SU-DHL-6 (cell line): Measurements from ENCODE around the gene OR4L1.

Experiments
- H2AFZ ChIP-seq: fragments of 200-600 bp; sonication (generic); 2 replicates; pipeline ENCODE4 v1.6.1; 2014; ENCODE audit warnings: low read depth, mild to moderate bottlenecking, moderate library complexity, mixed read lengths, antibody characterized with exemption, low read length; ENCODE audit not compliant: severe bottlenecking
- H3F3A ChIP-seq: fragments of 200-600 bp; shearing (Covaris generic); 2 replicates; pipeline ENCODE4 v1.6.0; 2016; ENCODE audit warnings: antibody characterized with exemption, mild to moderate bottlenecking; ENCODE audit not compliant: insufficient read depth
- H3K27ac ChIP-seq: fragments of 200-600 bp; sonication (generic); 2 replicates; pipeline ENCODE4 v1.5.1; 2016; ENCODE audit warnings: low read depth, mild to moderate bottlenecking, low read length, moderate library complexity, mixed read lengths
- H3K27me3 ChIP-seq: fragments of 200-600 bp; sonication (generic), shearing (Covaris generic); 2 replicates; pipeline ENCODE4 v1.6.0; 2014; ENCODE audit warnings: mild to moderate bottlenecking, low read length
- H3K36me3 ChIP-seq: fragments of 200-600 bp; sonication (generic); 2 replicates; pipeline ENCODE4 v1.6.1; 2014; ENCODE audit warnings: mild to moderate bottlenecking, low read length, mixed read lengths
- H3K4me2 ChIP-seq: fragments of 300-600, 200-600 bp; shearing (Covaris generic), sonication (generic); 2 replicates; pipeline ENCODE4 v1.6.0; 2014; ENCODE audit warnings: low read length, low read depth, mild to moderate bottlenecking; ENCODE audit not compliant: poor library complexity, severe bottlenecking
- H3K4me3 ChIP-seq: fragments of 200-600 bp; sonication (generic); 2 replicates; pipeline ENCODE4 v1.5.1; 2014; ENCODE audit warnings: antibody characterized with exemption, low read length, mild to moderate bottlenecking, mixed read lengths; ENCODE audit not compliant: insufficient read depth, poor library complexity, severe bottlenecking
- H3K79me2 ChIP-seq: fragments of 200-600 bp; sonication (generic); 2 replicates; pipeline ENCODE4 v1.6.1; 2014; ENCODE audit warnings: mild to moderate bottlenecking, low read length, moderate library complexity; ENCODE audit not compliant: insufficient read depth
- H3K9ac ChIP-seq: fragments of 200-600 bp; sonication (generic); 2 replicates; pipeline ENCODE4 v1.7.0; 2014; ENCODE audit warnings: mild to moderate bottlenecking, low read length
- H3K9me2 ChIP-seq: fragments of 200-600 bp; sonication (generic); replicated peaks from 2 replicates; pipeline ENCODE4 v1.6.1; 2014; ENCODE audit warnings: low read length; ENCODE audit not compliant: insufficient read depth
- H3K9me3 ChIP-seq: fragments of 200-600 bp; sonication (generic); 2 replicates; pipeline ENCODE4 v1.6.1; 2014; ENCODE audit warnings: low read length, mixed read lengths; ENCODE audit not compliant: insufficient read depth
- H4K20me1 ChIP-seq: fragments of 200-600 bp; sonication (generic); 2 replicates; pipeline ENCODE4 v1.6.1; 2014; ENCODE audit warnings: low read depth, mild to moderate bottlenecking, antibody characterized with exemption, low read length, moderate library complexity, mixed read lengths
- CTCF ChIP-seq: fragments of 200-600 bp; sonication (generic); IDR thresholded peaks from one replicate; pipeline ENCODE4 v1.5.1; 2017; ENCODE audit warnings: antibody characterized with exemption, mild to moderate bottlenecking, low read length, moderate library complexity; ENCODE audit not compliant: insufficient read depth, poor library complexity, severe bottlenecking
- EZH2phosphoT487 ChIP-seq: fragments of 200-600 bp; sonication (generic), shearing (Covaris generic); conservative IDR thresholded peaks from 2 replicates; pipeline ENCODE4 v1.6.1; 2018; ENCODE audit warnings: mild to moderate bottlenecking, antibody characterized with exemption, low read length, moderate library complexity, mixed read lengths

Gene OR4L1

GRCh38 chr14:20059745-20060144, at the start of gene OR4L1:
TSS of gene OR4L1 (plus strand) at chr14:20060045. CDS start at chr14:20060045, 0 bp downstream.
- no peaks in the 10 kb centered on the region for H3K27me3 ChIP-seq
- H3K9me3 ChIP-seq, result no peaks in the 10 kb centered on the region
- H3K36me3 ChIP-seq, result no peaks in the 10 kb centered on the region

GRCh38 chr14:20019257-20019865, 40.5 kb upstream of the OR4L1 start, which contains the start of gene OR4K14:
TSS of gene OR4K14 (minus strand) at chr14:20019307. CDS start at chr14:20015193, 4,114 bp downstream.
- H3K36me3 ChIP-seq, result no peaks in the 10 kb centered on the region

More at GRCh38 chr14:20059745-20060144, at the start of gene OR4L1:
- H2AFZ ChIP-seq, result no peak within 1 kb of the TSS
- no peak within 1 kb of the TSS for H3K27ac ChIP-seq
- TF ChIP-seq CTCF (no peak), EZH2phosphoT487 (no peak)
- H3K4me3 ChIP-seq, result no peak within 1 kb of the TSS
- H3K4me2 ChIP-seq, result no peak within 1 kb of the TSS
- no peaks in the 10 kb centered on the region for H3K9me2 ChIP-seq
- no peak within 1 kb of the TSS for H3K9ac ChIP-seq
- no peaks in the 10 kb centered on the region for H3K79me2 ChIP-seq
- no peaks in the 10 kb centered on the region for H4K20me1 ChIP-seq
- H3F3A ChIP-seq, result no peaks in the 10 kb centered on the region

GRCh38 chr14:20031058-20031457, 28.8 kb upstream of the OR4L1 start:
- Histone ChIP-seq H3F3A (no peaks in the 10 kb centered on the region), H2AFZ (no peak overlapping the region), H3K36me3 (no peaks in the 10 kb centered on the region), H3K4me2 (no peak overlapping the region), H3K79me2 (no peaks in the 10 kb centered on the region), H3K9me3 (no peaks in the 10 kb centered on the region), H3K27ac (no peak overlapping the region), H4K20me1 (no peaks in the 10 kb centered on the region), H3K4me3 (no peak overlapping the region), H3K9me2 (no peaks in the 10 kb centered on the region), H3K9ac (no peak overlapping the region), H3K27me3 (no peaks in the 10 kb centered on the region)
- TF ChIP-seq CTCF (no peak), EZH2phosphoT487 (no peak)

More at GRCh38 chr14:20019257-20019865, 40.5 kb upstream of the OR4L1 start, which contains the start of gene OR4K14:
- H3K4me2 ChIP-seq, result no peak within 1 kb of the TSS
- H3K27me3 ChIP-seq, result no peaks in the 10 kb centered on the region
- no peak within 1 kb of the TSS for H2AFZ ChIP-seq
- H3K9me3 ChIP-seq, result peaks cover 1% of the 10 kb centered on the region; the same call in 1 of the 2 replicates
- H3K9ac ChIP-seq, result no peak within 1 kb of the TSS
- no peak within 1 kb of the TSS for H3K4me3 ChIP-seq
- no peaks in the 10 kb centered on the region for H3F3A ChIP-seq
- no peak within 1 kb of the TSS for H3K27ac ChIP-seq
- H3K9me2 ChIP-seq, result no peaks in the 10 kb centered on the region
- no peaks in the 10 kb centered on the region for H3K79me2 ChIP-seq
- H4K20me1 ChIP-seq, result no peaks in the 10 kb centered on the region
- TF ChIP-seq EZH2phosphoT487, result no peak
- TF ChIP-seq CTCF, result no peak
